ENCODE measurements around the gene PLSCR4.
A peak's percentile ranks its signal among the peaks of the same experiment; 100 is the strongest.

The PLSCR4 gene

DNA sequence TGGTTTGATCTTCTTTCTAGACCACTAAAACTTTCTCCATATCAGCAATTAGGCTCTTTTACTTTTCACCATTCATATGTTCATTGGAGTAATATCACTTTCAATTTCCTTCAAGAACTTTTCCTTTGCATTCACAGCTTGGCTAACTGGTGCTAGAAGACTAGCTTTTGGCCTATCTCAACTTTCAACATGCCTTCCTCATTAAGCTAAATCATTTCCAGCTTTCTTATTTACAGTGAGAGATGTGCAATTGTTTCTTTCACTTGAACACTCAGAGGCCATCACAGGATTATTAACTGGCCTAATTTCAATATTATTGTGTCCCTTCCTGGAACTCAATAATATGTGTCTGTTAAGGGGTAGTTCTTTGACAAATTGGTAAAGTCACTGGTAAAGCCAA, 47.1 kb downstream of the PLSCR4 start:
- DNase-seq (ENCODE audit: low read depth, low spot score), result no peak
- H3K4me3 ChIP-seq (ENCODE audit: low read length), result no peak overlapping the region

GRCh38 chr3:146200461-146201220, 50.3 kb downstream of the PLSCR4 start:
- H3K4me3 ChIP-seq (ENCODE audit: low read length), result no peak overlapping the region

GRCh38 chr3:146199762-146200161, 51.1 kb downstream of the PLSCR4 start:
- no peak overlapping the region for H3K4me3 ChIP-seq (ENCODE audit: low read length)
- no peak for DNase-seq (ENCODE audit: low read depth, low spot score)

More at GRCh38 chr3:146200461-146201220, 50.3 kb downstream of the PLSCR4 start:
- no peak for DNase-seq (ENCODE audit: low read depth, low spot score)

DNA sequence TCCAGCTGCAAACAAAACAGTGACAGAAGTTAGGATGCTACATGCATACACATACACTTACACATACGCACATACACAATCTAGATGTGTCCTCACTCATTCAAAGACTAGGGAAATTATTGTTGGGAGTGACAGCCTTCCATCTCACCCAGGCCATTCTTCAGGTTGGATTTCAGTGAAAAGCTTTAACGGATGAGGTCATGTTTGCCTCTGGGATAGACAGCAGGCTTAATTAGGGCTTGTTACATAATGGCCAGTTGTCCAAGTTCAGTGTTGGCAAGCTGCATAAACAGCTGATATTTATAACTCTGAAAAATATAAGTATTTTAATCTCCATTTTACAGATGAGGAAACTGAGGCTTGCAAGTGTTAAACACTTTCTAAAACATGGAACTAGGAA, 54.1 kb downstream of the PLSCR4 start:
- no peak for DNase-seq (ENCODE audit: low read depth, low spot score)

DNA sequence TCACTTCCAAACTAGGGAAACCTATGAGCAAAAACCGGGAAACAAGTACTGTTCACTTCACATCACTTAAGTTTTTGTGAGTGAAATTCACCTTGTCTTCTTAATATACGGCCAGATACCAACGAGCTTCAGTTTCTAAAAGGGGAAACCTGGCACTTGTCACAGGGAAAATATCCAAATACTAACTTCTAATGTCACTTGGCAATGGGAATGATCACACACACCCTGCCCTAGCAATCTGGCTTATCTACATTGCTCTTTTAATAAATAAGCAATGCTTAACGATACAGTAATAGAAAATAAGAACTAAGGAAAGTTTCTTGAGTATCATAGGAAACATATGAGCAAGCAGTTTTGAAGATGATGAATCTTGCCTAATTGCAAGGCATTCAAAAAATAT, 55.3 kb downstream of the PLSCR4 start:
- H3K4me3 ChIP-seq (ENCODE audit: low read length), result no peak overlapping the region
- DNase-seq (ENCODE audit: low read depth, low spot score), result no peak

More for the DNA sequence above, 54.1 kb downstream of the PLSCR4 start:
- H3K4me3 ChIP-seq (ENCODE audit: low read length), result no peak overlapping the region

DNA sequence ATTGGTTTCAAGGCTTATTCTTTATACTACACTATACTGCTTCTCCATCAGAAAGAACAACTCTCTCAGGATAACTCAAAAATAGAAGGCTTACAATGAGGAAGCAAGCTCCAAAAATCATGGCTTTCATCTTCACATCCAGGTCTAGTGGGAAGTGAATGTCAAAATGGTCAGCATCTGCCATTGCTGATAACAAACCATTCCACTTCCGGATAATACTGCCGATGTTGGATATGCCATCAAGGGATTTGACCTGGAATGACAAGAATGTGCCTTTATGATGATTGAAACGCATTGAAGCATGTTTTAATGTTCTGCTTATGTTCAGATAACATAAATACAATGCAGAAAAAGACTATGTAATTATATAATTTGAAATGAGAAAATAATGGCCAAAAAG, 55.9 kb downstream of the PLSCR4 start:
- no peak for DNase-seq (ENCODE audit: low read depth, low spot score)
- no peak overlapping the region for H3K4me3 ChIP-seq (ENCODE audit: low read length)

DNA sequence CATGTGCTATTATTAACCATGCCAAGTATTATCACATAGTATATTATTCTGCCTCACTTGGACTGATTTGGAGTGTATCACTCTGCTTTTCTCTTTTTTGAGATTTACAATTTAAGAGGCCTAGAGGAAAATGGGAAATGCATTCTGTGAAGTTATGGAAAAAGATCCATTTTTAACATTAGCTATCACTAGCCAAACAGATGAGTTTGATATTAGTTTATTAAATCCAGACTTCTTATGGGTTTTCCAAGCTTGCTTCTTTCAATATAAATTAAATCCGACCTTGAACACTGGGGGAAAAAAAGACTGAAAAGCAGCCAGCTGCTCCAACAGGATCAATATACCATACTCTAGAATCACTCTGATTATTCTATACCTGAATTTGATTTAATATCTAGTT, 59.9 kb downstream of the PLSCR4 start:
- no peak for DNase-seq (ENCODE audit: low read depth, low spot score)

GRCh38 chr3:146189519-146190173, 61.3 kb downstream of the PLSCR4 start:
- DNase-seq (ENCODE audit: low read depth, low spot score), result peak; percentile 38
- no peak overlapping the region for H3K4me3 ChIP-seq (ENCODE audit: low read length)

More for the DNA sequence above, 59.9 kb downstream of the PLSCR4 start:
- H3K4me3 ChIP-seq (ENCODE audit: low read length), result no peak overlapping the region

- DNase-seq (ENCODE audit: low read depth, low spot score), result no peak
These were observed 63.5 kb downstream of the PLSCR4 start for GRCh38 chr3:146187334-146187950.

GRCh38 chr3:146184241-146185015, 66.5 kb downstream of the PLSCR4 start:
- H3K4me3 ChIP-seq (ENCODE audit: low read length), result no peak overlapping the region
- DNase-seq (ENCODE audit: low read depth, low spot score), result no peak

More at GRCh38 chr3:146187334-146187950, 63.5 kb downstream of the PLSCR4 start:
- H3K4me3 ChIP-seq (ENCODE audit: low read length), result no peak overlapping the region

GRCh38 chr3:146181216-146181615, 69.7 kb downstream of the PLSCR4 start:
- DNase-seq (ENCODE audit: low read depth, low spot score), result no peak
- no peak overlapping the region for H3K4me3 ChIP-seq (ENCODE audit: low read length)

DNA sequence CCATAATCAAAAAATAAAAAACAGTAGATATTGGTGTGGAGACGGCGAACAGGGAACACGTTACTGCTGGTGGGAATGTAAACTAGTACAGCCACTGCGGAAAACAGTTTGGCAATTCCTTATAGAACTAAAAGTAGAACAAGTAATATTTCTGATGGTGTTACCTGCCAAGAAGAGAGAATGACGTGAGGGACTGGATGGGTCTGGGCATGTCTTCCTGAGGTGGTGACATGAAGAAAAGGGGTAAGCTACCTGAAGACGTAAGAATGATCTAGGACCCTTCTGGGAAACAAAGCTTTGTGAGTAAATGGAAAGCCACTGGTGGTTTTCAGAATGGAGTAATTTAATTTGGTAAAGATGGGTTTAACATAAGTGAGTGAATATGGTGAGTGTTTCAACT, 70.5 kb downstream of the PLSCR4 start:
- H3K4me3 ChIP-seq (ENCODE audit: low read length), result no peak overlapping the region
- DNase-seq (ENCODE audit: low read depth, low spot score), result no peak

GRCh38 chr3:146178006-146178689, 72.8 kb downstream of the PLSCR4 start:
- DNase-seq (ENCODE audit: low read depth, low spot score), result no peak
- H3K4me3 ChIP-seq (ENCODE audit: low read length), result no peak overlapping the region

DNA sequence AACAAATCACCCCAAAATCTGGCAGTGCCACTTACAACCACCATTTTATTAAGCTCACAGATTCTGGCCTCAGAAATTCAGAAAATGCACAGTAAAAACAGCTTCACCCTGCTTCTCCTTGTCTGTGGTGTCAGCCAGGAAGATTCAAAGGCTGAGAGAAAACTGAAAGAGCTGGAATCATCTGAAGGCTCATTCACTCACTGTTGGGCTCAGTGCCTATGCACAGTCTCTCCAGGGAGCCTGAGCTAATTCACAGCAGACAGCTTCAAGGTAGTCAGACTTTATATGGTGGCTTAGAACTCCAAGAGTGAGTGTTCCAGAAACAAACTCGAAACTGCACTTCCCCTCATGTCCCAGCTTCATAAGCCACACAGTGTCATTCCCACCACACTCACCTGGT, 73.4 kb downstream of the PLSCR4 start:
- no peak overlapping the region for H3K4me3 ChIP-seq (ENCODE audit: low read length)
- DNase-seq (ENCODE audit: low read depth, low spot score), result no peak

- no peak for DNase-seq (ENCODE audit: low read depth, low spot score)
- no peak overlapping the region for H3K4me3 ChIP-seq (ENCODE audit: low read length)
These were observed 73.8 kb downstream of the PLSCR4 start for GRCh38 chr3:146177072-146177471.

- no peak for DNase-seq (ENCODE audit: low read depth, low spot score)
- H3K4me3 ChIP-seq (ENCODE audit: low read length), result no peak overlapping the region
These were observed 78.3 kb downstream of the PLSCR4 start for GRCh38 chr3:146172586-146172985.

GRCh38 chr3:146170591-146170990, 80.3 kb downstream of the PLSCR4 start:
- no peak overlapping the region for H3K4me3 ChIP-seq (ENCODE audit: low read length)
- no peak for DNase-seq (ENCODE audit: low read depth, low spot score)

GRCh38 chr3:146169891-146170290, 81.0 kb downstream of the PLSCR4 start:
- H3K4me3 ChIP-seq (ENCODE audit: low read length), result no peak overlapping the region
- no peak for DNase-seq (ENCODE audit: low read depth, low spot score)

GRCh38 chr3:146166826-146167225, 84.1 kb downstream of the PLSCR4 start:
- no peak for DNase-seq (ENCODE audit: low read depth, low spot score)
- no peak overlapping the region for H3K4me3 ChIP-seq (ENCODE audit: low read length)

All from Jurkat, Clone E6-1 (cell line).